GM18505 (cell line): ENCODE results near the gene GPSM3.

Source experiments
- ATAC-seq: cut with Tn5 transposase; IDR thresholded peaks from one replicate; pipeline ENCODE4 v1.9.1; 2021; ENCODE audit not compliant: unreplicated experiment
- POLR2A ChIP-seq: IDR thresholded peaks from 4 replicates; pipeline ENCODE4 v1.6.1; 2011; ENCODE audit warnings: borderline replicate concordance; ENCODE audit not compliant: insufficient read depth, insufficient read length; ENCODE audit errors: extremely low read depth

The GPSM3 gene

DNA sequence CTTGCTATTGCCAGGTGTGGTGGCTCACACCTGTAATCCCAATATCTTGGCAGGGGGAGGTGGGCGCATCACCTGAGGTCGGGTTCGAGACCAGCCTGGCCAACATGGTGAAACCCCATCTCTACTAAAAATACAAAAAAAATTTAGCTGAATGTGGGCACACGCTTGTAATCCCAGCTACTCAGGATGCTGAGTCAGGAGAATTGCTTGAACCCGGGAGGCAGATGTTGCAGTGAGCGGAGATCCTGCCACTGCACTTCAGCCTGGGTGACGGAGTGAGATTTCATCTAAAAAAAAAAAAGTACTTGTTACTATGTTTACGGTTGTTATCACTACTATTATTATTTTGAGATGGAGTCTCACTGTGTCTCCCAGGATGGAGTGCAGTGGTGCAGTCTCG, 35.6 kb downstream of the GPSM3 start:
- ATAC-seq = no peak
- no peak for TF ChIP-seq POLR2A

DNA sequence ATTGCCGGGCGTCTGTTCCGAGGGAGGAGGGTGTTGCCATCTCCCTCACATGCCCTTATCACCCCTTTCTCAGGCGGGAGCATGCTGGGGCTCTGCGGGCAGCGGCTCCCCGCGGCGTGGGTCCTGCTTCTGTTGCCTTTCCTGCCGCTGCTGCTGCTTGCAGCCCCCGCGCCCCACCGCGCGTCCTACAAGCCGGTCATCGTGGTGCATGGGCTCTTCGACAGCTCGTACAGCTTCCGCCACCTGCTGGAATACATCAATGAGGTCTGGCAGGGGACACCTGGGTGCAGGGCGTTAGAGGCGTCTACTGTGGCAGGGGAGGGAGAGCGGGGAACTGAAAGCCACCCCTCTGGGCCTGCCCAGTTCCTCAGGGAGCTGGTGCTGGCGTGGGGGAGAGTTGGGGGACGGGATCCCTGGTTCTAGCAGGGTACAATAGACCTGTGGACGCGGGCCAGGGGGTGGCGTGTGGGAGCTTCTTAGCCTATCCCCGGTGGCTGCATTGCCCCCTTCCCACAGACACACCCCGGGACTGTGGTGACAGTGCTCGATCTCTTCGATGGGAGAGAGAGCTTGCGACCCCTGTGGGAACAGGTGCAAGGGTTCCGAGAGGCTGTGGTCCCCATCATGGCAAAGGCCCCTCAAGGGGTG, 37.8 kb downstream of the GPSM3 start:
- TF ChIP-seq POLR2A = no peak
- no peak for ATAC-seq

DNA sequence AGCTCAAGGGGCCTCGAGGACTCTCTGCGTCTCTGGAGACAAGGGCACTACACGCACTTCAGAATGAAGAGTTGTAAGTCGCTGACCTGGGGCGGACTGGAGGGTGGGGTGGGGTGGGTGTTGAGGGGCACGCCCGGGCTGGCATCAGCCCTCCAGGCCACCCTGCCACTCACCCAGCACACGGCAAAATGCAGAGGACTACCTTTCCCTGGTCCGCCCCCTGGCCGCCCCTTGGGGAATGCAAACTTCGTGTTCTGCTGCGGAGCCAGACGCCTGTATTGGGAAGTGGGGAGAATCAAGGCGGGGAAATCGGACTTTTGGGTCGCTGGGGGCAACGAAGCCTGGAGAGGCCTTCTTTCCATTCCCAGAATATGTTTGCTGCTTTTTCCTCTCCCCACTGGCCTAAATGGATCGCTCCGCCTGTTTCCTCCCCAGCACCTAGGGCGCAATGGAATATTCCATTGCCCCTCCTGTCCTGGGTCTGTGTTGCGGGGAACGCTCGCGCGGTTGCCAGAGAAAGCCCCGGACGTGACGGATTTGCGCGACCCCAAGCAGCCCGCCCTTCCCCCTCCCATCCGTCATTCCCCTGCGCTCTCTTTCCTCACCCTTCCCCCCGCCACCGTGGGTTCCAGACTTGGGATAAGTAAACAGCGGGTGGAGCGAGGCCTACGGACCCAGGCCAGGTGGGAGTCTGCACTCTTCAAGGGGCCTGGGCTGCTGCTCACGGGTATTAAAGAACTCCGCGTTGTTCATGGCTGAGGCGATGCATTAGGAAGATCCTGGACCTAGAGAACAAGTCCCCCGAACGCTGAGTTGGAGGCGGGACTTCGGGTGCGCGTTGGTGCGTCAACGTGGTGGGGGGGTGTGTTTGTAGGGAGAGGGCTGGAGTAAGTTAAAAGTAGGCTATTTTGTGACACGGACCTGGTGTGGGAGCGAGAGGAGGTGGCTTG, 38.6 kb downstream of the GPSM3 start, which contains the start of gene PPT2:
Gene PPT2 (plus strand): TSS at position 578 of the 950 bp plus-strand sequence. CDS start 454 bp downstream, outside the sequence.
- no peak for ATAC-seq
- TF ChIP-seq POLR2A = no peak

DNA sequence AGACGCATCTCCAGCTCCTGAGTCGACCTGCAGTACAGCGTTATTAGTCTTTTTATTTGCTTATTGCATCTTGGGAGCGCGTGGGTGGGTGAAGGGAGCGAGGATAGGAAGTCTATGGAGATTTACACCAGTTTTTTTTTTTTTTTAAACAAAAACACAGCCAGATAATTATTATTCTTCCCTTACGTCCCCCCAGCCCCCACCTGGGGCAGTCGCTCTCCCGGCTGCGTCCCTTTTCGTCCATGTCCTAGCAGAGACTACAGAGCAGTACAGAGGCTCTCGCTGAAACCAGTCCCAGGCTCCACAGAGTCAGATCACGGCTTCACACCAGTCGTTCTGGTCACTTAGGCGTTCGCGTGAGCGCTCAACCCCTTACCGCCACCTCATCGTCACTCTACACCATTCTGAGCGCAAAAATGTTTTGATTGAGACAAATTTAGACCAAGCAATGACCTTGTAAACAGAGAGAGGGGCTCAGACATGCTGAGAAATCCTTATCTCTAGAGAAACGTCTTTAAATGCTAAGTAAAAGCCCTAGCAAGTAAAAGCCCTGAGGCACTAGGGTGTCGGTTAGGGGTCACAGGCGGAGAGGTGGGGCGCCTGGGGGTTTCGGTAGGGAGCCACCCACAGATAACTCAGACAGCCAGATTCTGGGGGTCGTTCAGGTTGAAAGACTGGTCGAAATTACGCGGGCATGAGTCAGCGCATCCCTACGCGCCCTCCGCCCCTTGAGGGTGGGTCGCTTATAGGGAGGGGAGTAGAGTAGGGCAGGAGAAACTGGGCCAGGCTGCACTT, 39.5 kb downstream of the GPSM3 start:
- no peak for ATAC-seq
- no peak for TF ChIP-seq POLR2A

DNA sequence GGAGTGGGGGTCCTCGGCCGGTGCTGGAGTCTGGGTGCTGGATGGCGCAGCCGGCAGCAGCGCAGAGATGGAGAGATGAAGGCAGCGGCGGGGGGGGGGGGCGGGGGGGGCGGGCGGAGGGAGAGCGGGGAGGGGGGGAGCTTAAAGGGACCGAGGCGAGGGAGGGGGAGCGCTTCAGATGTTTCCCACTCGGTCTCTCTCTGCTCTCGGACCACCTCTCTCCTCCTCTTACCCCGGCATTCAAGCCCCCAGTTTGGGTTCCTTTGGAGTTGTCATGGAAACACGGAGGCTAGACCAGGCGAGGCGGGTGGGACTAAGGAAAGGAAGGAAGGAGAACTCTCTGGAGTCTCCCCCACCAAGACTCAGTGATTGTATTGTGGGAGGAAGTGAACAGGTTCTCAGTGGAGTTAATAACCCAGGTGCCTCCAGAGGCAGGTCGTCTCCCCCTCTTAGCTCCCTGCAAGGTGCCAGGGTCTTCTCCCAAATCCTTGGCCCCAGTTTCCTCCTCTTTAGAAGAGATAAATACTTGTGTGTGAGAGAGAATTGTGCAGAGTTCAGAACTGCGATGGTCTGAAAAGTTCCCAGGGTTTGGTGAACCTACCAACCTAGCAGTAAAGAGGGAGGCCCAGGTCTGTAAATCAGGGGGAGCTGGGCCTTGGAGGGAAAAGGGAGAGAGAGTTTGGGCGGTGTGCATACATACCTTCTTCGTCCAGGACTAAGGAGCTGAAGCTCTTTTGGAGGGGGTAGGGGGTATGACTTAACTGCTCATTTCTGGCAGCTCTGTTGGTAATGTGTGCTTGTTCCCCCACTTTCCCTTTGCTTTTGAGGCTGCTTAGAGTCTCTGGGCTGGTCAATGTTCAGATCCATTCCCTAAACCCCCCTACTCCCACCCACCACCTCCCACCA, 40.3 kb downstream of the GPSM3 start, which contains the start of gene PRRT1:
Gene PRRT1 (minus strand): TSS at position 77 of the 906 bp plus-strand sequence. CDS start 112 bp downstream, outside the sequence.
- no peak for ATAC-seq
- TF ChIP-seq POLR2A = no peak

DNA sequence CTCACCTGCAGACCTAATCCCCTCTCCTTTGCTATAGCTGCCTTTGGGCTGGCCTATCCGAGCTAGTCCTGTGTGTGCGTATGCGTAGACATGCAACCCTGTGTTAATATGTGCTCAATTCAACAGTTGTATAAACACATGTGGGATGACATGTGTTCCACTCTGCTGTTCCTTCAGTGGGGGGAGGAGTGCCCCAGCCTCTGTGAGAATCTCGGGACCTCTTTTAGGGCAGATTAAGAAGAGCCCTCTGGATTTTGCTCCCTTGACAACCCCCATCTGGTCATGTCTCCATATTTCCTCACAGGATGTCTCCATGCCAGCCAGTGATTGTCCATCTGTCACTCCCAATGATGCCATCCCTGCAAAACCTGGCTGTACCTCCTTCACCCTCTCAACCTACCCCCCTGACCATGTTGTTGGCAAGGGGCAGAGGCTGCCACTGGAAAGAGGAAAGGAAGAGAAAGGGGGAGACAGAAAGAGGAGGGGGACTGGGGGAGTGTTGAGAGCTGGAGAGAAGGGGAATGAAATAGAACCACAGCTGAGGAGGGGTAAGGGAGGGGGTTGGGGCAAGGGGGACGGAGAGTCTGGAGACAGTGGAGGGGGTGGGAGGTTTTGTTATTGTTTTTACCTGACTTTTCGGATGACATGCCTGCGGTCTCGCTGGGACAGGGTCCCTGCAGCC, 41.1 kb downstream of the GPSM3 start:
- no peak for ATAC-seq
- no peak for TF ChIP-seq POLR2A

DNA sequence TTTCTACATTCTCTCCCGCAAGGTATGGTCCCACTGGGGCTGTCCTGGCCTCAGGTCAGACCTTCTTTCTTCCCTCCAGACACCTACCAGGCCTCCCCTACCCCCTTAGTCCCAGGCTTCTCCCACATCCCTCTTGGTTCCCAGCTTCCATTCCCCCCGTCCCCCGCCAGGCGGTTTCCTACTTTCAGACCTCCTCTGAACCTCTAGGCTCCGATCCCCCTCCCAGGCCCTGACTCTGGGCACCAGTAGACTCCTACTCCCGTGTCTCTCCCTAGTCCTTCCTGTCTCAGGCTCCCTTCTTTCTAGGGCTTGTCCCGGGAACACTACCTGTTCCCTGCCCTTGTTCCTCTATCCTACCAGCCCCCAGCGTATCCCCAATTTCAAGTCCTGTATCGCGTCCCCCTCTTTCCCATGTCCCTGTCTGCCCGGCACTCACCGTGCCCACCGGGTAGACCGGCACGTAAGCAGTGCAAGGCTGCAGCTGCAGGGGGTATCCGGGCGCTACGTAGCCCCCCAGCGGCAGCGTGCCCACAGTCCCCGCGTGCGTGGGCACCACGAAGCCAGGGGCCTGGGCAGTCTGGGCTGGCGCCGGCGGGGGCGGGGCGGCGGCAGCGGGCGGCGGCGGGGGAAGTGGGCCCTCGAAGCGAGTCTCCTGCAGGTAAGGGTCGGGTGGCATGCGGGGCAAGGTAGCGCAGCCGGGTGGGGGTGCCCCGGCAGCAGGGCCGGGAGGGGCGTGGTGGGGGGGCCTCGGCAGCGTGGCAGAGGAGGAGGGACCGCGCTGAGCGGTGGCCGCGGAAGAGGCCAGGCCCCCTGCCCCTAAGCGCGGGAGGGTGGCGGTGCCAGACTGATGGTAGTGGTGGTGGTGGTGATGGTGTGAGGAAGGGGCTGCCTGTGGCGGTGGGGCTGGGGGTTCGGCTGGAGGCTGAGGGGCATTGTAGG, 42.2 kb downstream of the GPSM3 start:
- no peak for TF ChIP-seq POLR2A
- no peak for ATAC-seq

DNA sequence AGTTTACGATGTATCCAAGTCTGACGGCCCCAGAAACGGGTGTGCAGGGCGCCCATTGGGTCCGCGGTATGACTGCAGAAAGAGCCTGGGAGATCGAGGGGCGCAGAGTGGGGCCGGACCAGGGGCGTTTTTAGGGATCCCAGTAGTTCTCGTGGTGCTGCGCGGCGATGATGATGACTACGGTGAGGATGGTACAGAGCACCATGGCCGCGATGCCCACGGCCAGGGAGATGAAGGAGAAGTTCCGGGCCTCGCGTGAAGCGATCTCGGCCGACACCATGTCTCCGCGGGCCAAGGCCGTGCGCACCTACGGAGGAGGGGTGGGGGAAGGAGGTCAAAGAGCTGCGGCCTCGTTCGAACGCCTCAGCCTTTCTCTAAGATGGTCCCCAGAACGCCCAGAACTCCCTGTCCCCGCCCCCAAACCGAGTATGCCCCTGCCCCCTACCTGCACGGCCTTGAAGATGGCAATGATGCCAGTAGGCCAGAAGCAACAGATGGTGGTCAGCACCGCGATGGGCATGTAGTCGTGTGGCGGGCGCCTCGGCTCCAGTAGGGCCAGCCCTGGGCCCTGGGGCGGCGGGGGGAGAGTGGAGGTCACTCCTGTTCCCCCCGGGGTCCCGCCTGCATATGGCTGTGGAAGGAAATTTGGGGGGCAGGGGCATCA, 43.2 kb downstream of the GPSM3 start:
- no peak for ATAC-seq
- no peak for TF ChIP-seq POLR2A

DNA sequence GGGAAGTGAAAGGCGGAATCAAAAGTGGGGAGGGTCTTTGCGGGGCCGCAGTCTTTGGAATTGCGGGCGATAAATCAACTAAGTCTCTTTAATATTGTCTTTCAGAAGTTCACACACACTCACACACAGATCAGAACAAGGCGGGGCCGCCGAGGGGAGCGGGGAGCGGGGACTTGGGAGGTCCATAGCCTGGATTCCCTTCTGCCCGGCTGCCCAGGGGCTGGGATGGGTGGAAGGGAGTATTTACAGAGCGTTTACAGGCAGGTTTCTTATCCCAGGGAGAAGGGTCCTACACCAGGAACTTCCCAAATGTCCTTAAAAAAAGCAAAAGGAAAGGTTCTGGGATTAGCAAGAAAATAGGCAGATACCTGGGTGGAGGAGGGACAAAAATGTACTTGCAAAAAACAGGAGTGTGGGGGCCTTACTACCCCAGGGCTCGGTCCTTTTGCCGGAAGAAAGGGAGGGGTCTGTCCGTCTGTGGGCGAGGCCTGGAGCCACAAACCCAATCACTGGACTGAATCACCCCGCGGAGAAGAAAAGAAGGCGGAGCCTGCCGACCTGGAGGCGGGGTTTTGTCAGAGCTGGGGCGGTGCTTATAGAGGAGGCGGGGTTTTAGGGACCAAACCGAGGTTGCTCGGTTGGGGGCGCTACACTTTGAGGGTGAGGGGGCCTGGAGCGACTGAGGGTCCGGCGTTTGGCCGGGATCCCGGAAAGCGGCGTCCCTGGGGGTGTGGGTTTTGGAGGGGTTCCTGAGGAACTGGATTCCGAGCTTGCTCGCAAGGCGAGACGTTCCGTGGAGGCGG, 44.0 kb downstream of the GPSM3 start:
- no peak for TF ChIP-seq POLR2A
- ATAC-seq = no peak

DNA sequence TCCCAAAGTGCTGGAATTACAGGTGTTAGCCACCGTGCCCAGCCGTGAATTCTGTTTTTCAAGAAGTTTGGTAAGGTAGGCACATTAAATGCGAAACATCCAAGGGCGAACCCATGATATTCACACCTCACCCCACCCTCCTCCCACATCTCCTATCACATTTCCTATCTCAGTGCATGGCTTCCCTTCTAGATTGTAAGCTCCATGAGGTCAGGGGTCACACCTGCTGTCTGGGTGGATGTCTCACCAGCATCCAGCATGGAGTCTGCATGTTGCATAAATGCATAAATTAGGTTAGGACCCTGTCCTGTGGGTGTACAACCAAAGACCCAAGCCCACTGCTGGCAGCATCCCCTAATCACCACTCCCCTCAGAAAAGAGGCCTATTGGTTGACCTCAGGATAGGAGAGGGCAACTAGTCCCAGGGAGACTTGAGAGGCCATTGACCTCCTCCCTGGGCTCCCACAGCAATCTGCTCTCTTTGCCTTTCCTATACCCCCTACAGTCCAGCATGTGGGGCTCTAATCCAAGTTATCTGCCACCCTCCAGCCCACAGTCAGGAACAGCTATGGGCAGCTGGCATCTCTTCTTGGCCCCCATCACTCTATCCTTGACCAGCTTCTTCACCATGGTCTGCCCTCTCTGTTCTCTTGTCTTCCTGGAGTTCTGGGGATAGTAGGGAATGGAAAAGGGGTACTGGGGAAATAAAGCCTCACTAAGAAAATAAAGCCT, 44.9 kb downstream of the GPSM3 start:
- no peak for ATAC-seq
- TF ChIP-seq POLR2A = no peak
